ENCODE results near the gene ANKMY2. TPM values are rescaled to one million over a fixed set of nuclear protein-coding genes. Genes with fewer than 3 reads are reported as not detected.
"Not testable (repeated sequence)": the region's sequence is repeated elsewhere in the genome, so short reads cannot be mapped to it uniquely, and the experiment has no call there.

ANKMY2 gene
- total RNA-seq, 1 donor from 2014 or later = 9.2 TPM

DNA sequence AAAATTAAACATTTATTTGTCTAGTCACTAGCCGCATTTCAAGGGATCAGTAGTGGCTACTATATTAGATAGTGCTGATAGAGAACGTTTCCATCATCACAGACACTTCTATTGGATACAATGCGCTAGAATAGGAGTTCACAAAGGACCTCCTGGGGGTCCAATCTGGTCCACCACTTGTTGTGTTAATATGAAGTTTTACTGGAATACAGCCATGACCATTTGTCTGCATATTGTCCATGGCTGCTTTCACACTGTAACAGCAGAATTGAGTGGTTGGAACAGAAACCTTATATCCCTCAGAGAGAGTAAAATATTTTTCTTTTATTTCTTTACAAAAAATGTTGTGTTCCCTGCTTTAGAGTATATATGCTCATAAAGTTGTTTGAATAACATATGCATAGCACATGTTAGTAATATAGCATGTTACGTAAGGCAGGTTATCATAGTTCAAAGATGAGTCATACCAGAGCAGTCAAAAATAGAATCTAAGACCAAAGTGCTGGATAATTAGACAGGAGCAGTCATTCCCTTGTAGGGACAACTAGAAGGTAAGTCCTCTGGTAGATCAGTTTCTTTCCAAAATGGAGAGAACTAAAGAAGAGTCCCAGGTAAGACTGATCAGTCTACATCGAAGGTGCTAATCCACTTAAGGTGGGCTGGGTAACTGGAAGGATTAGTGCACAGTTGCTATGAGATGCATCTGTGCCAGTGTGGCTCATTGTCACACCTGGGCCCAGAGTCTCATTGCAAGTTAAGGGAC, 15.3 kb upstream of the ANKMY2 start:
- DNase-seq (ENCODE audit: extremely low read depth, low read depth, low spot score) = peak; percentile 37

DNA sequence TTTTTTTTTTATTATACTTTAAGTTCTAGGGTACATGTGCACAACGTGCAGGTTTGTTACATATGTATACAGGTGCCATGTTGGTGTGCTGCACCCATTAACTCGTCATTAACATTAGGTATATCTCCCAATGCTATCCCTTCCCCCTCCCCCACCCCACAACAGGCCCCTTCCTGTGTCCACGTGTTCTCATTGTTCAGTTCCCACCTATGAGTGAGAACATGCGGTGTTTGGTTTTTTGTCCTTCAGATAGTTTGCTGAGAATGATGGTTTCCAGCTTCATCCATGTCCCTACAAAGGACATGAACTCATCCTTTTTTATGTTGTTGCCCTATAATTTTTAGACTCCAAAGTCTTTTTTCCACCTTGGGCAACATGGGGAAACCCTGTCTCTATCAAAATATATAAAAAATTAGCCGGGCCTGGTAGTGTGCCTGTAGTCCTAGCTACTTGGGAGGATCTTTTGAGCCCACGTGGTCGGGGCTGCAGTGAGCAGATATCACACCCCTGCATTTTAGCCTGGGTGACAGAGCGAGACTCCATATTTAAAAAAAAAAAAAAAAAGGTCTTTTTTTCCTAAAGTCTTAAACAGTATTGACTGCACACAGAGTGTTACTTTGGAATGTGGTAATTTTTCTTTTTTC, 14.4 kb upstream of the ANKMY2 start:
- not testable (repeated sequence) for DNase-seq (ENCODE audit: extremely low read depth, low read depth, low spot score)

DNA sequence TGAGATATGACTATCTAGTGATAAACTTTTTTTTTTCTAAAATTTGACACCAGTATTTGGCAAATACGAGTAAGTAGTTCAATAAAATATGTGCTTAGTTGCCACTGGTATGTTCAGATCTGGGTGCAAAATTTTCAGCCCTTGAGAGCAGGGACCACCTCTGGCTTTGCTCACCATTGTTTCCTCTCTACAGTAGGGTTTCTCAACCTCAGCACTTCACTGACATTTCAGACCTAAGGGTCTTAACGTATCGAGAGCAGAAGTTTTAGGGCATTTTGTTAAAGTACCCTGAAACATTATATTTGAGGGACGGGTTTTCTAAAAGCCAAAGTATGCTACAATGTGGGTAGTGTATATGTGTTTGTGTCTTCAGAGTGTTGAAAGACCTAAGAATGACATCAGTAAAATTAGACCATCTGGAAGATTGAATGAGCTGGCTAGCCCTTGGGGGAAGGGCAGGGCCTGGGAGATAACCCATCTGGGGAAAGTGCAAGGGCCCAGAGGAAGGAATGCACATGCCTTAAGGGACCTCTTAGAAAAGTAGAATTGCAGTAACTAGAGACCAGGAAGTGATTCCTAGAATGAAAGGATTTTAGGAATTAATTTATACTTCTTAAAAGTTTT, 12.2 kb upstream of the ANKMY2 start:
- DNase-seq (ENCODE audit: extremely low read depth, low read depth, low spot score) = no peak

DNA sequence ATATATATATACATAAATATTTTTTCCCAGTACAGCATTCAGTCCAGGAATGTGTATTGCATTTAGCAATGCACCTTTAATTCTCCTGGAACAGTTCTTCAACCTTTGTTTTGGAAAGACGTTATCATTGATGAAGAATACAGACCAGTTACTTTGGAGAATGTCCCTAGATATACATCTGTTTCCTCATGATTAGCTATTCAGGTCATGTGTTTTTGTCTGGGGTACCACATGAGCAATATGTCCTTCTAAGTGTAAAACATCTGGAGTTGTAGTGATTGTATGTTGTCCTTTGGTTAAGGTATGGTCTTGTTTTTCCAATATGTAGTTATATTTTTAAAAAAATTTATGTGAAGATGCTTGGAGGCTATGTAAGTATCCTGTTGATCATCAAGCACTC, 10.6 kb upstream of the ANKMY2 start:
- DNase-seq (ENCODE audit: extremely low read depth, low read depth, low spot score) = no peak

DNA sequence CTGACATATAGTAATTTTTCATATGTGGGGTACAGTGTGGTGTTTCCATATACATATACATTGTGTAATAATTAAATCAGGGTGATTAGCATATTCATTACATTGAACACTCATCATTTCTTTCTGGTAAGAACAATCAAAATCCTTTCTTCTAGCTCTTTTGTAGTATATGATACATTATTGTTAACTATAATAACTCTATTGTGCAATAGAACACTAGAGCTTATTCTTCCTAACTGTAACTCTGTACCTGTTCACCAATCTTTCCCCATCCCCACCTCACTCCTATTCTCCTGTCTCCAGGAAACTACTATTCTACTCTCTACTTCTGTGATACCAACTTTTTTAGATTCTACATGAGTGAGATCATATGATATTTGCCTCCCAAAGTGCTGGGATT, 9.8 kb upstream of the ANKMY2 start:
- no peak for DNase-seq (ENCODE audit: extremely low read depth, low read depth, low spot score)

DNA sequence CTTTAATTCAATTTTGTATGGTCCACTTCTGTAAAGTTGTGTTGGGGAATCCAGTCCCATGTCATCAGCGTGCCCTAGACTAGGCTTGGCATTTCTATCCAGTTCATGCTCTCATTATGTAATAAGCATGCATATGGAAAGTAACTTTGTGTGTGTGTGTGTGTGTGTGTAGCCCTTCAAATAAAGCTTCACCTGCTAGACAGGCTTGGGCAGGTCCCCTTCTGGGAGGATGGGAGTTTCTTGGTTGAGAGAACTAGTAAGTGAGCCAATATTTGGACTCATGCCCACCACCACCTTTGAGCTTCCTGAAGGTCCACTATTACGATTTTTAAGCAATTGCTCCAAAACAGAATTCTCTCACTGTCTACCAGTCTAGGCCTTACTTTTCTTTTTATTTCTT, 7.3 kb upstream of the ANKMY2 start:
- DNase-seq (ENCODE audit: extremely low read depth, low read depth, low spot score) = no peak

DNA sequence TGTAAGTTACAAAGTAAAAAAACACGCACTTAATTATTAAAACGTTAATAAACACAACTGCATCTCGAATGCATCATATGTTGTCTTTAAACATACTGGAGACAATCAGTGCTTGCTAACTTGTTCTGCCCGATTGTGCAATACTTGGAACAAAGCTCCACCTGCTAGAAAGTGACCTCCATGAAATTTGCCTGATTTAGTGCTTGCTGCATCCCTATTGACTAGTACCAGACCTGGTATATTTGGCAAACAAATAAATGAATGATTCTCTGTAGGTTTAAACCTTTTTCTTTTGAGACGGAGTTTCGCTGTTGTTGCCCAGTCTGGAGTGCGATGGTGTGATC, 6.7 kb upstream of the ANKMY2 start:
- DNase-seq (ENCODE audit: extremely low read depth, low read depth, low spot score) = no peak

DNA sequence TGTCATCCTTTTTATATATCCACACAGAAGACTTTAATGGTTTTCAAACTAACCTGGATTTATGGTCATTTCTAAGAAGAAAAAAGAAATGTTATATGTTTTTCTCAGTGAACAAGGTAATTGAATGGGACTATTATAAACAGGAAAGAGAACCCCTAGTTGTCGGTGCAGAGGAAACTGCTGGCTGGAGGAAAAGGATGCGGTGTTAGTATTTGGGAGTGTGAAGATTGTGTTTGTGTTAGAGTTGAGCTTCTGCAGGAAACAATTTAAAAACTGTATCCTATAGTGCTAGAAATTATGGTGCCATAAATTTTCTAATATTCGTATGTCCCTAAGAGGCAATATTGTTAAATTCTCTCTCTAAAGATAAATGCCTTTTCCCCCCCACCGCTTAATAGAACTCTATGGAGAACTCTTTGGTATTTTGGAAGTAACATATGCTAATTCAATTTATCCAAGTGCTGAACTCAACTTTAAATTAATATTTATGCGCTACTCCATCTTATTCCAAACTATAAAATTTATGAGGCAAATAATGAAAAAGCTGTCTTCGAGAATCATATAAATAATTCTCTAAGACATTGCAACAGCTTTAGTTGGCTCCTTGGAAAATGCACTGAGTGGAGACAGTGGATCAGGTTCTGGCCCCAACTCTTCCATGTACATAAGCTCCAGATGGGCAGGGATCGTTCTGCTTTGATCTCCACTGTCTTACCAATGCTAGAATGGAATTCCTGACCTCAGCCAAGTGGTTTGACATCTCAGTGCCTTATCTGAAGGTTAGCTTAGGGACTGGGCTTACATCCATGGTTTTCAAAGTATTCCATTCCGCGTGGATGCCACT, 6.1 kb upstream of the ANKMY2 start:
- DNase-seq (ENCODE audit: extremely low read depth, low read depth, low spot score) = no peak

DNA sequence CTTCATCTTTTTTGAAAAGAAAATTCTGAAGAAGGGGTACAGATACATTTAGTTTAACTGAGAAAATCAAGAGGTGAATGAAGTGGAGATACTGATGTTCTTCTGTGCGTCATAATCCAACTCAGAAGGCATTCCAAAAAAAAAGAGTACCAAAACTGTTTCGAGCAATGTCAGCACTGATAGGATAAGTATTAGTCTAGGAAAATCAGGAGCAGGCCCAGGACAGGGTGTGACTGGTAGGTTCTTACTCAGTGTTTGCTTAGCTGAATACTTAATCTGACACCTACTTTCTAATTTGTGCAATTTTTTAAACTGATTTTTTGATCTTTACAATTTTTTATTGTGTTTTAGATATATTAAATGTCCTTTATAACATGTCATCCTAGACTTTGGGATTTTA, 4.7 kb upstream of the ANKMY2 start:
- no peak for DNase-seq (ENCODE audit: extremely low read depth, low read depth, low spot score)

DNA sequence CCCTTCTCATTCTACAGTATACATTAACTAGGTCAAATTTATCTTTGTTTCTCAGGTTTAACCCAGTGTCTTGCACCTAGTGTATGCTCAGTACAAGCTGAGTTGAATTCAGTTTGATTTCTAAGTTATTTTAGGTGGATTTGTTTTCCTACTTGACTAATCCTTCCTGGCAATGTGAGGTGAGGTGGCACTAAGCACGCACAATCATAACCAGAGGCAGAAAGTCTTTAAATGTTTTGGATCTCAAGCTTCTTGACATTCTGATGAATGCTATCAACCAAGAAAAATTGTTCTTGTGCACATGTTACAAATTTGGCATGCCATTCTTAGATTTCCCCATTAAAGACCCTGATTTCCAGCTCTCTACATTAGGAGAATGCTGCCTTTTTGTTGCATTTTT, 3.6 kb upstream of the ANKMY2 start:
- DNase-seq (ENCODE audit: extremely low read depth, low read depth, low spot score) = no peak

DNA sequence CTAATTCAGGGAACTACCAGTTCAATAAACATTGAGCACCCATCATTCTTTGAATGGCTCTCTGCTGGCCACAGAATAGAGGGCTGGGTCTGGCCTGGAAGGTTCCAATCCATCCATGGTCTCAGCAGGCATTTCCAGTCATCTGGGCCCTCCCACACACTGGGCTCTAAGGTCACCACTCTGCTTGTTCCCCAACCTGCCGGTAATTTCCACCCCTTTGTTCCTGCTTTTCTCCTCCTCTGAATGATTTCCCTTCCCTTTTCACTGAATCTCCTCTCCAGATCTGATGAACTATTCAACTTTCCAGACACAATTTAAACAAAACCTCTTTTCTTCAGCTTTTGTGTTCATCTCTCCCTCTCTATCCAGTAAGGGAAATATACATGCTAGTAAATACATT, 3.0 kb upstream of the ANKMY2 start:
- DNase-seq (ENCODE audit: extremely low read depth, low read depth, low spot score) = no peak

DNA sequence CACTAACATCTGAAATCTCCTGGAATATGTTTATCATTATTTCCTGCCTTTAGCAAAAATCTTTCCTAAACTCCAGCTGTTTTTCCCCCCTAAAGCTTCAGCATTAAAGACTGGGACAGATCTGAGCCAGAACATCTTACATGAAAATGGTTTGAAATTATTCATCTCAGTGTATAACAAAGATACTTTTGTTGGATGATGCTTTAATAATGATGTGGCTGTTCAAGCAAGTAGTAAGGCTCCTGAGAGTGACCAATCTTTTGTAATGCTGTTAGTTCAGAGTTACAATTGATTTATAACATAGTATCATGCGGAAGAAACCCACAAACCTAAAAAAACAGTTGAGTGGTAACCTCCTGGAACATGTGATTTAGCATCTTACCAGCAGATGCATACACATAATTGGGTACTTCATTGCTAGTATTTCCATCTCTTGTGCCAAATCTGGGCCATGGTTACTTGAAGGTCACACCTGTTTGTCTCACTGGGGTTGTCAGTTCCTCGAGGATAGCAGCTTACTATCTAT, 1.9 kb upstream of the ANKMY2 start:
- no peak for DNase-seq (ENCODE audit: extremely low read depth, low read depth, low spot score)

DNA sequence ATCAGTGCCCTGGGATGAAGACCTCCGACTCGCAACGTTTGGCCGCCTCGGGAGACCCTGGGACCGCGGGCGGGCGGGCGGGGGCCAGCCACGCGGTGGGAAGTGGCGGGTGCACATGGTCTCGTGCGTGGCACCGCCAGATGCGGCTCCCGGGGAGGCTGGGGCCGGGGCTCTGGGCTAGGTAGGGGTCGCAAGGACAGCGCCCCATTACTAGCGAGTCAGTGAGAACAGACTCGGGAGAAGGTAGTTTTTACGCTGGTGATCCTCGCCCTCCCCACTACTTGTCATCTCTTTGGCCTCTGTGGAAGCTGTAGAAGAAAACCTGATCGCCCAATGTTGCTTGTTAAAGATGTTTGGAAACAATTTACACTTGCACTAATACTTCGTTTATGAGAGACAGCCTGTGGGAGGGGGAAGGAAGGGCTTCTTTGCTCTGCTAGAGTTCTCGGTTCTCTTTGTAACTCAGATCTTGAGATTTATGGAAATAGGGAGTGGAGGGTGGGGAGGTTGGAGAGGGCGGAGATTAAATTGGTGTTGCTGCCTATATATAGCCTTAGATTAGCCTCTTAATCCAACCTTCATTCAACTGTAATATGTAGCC, 1.0 kb upstream of the ANKMY2 start:
- DNase-seq (ENCODE audit: extremely low read depth, low read depth, low spot score) = no peak

DNA sequence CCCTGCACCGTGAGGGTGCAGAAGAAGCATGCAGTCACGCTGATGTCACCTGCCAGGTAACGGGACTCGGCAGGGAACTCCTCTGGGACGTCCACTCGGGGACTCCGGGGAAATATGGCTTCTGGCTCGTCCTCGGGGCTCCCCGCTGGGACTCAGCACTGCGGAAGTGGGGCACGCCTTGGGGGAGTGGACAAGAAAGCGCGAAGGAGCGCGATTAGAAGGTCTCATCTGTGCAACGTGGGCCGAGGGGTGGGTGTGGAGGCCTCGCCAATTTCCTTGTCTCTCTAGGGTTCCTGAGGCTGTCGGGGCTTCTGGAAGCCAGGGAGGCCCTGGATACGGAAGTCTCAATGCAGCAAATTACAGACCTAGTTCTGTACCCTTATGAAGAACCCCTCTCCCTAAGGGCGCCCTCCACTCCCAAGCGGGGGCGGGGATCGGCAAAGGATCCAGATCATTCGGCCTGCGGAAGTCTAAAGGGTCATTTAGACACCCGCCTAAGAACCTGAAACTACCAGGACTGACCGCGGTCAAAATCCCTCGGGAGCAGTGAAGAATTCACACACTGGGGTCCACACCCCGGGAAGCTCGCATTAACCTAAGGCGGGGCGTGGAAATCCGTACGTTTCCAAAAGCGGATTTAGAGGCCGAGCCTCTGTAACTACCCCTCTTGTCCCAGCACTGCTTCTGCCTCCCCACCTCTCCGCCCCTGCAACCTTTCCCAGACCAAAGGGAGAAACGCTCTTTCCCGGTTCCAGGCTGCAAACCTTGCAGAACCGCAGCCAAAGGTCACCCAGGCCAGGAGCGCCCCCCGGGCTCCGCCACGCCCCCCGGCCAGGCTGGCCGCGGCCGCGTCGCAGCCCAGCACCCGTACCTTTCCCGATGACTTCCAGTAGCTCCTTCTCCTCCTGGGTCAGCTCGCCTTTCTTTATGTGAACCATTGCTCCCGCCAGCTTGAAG, 640 bp downstream of the ANKMY2 start:
- no peak for DNase-seq (ENCODE audit: extremely low read depth, low read depth, low spot score)

DNA sequence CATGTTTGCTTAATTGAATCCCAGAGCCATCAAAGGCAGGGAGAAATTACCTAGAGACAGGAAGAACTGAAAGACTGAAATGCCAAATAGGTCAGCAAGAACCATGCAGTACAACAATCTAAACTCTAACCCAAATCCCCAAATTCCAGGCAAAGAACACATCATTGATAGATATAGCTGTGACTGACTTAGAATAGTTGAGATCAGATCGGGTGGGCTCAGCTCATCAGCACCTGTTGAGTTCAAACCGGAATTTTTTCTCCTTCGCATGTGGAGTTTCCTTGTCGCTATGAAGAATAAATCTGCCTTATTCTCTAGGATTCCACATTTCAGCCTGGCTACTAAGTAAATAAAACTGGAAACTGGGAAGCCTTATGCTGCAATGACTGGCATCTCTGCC, 1.4 kb downstream of the ANKMY2 start:
- no peak for DNase-seq (ENCODE audit: extremely low read depth, low read depth, low spot score)

DNA sequence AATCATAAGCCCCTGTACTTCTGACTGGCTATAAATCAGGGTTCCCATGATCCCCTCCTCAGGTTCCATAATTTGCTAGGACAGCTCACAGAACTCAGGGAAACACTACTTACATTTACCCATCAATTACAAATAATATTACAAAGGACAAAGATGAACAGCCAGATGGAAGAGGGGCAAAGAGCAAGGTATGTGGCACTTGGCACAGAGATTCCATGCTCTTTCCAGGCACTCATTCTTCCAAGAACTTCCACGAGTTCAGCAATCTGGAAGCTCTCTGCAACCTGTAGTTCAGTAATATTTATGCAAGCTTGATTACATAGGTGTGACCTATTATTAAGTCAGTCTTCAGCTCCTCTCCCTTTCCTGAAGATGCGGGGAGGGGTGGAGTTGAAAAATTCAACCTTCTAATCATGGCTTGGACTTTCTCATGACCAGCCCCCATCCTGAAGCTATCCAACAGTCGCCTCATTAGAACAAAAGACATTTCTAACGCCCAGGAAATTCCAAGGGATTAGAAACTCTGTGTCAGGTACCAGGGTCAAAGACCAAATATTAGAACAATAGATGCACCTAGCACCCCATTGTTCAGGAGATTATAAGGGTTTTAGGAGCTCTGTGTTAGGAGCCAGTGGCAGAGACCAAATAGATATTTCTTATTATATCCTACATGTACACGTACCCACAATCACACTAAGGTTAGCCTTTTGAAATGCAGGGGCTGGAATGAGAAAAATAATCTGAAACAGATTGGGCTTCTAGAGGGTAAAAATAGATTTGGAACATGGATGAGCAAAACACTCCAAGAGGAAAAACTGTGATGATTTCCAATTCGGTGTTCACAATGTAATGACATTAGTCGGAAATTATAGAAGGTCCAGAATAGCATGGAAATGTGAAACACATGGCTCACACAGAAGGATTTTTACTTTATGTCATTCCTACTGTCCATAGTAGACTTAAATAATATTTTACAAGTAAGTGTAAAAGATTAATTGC, 7.0 kb downstream of the ANKMY2 start:
- no peak for DNase-seq (ENCODE audit: extremely low read depth, low read depth, low spot score)

DNA sequence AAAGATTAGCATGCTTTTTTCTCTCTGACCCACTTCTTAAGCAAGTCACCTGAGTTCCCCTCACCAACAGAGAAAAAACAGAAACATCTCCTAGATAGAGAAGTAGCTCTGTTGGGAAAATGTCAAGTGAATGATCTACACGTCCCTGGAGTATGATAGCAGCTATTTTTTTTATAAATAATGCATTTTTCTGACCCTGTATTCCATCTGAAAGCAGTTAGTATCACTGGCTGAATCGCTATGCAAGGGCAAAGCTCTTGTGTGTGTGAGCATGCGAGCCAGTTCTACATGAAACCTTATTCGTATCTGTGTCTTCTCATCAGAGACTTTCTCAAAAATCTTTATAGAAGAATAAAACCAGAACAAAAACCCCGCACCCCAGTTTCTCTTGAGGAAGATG, 8.2 kb downstream of the ANKMY2 start:
- DNase-seq (ENCODE audit: extremely low read depth, low read depth, low spot score) = no peak

DNA sequence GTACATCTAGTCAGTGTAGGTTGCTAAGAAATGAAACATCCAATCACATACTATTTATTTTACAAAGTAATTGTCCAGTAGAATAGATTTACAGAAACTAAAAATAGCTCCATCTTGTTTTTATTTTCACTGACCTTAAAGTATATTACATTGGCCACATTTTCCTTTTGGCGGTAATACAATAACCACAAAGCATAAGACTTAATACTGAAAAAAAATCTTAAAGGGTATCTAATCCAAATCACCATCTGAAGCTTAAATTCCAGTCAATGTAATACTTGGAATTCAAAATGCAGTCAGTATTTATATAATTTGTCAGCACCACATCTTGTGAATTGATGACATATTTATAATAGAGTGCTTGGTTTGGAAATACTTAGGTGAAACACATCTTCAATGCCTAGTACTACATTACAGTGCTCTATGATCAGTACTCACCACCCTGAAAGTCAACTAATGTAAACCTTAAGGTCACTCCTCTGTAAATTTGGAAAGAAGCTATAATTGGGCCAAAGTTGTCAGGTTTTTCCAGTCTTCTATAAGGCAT, 8.9 kb downstream of the ANKMY2 start:
- no peak for DNase-seq (ENCODE audit: extremely low read depth, low read depth, low spot score)
